ENCODE measurements around the gene VILL.

- TF ChIP-seq CTCF (IDR thresholded peaks at IDR 0.05) (no peak), FOSL2 (IDR thresholded peaks at IDR 0.05) (no peak), FOSL2 (CRISPR knock-in tag; IDR thresholded peaks at IDR 0.05) (no peak), REST (IDR thresholded peaks at IDR 0.05) (no peak)
Observed at GRCh38 chr3:37981348-37981664, 9.3 kb upstream of the VILL start.
